GM12878 (cell line): ENCODE results near the gene ASIC4. TPM values are rescaled to one million over a fixed set of nuclear protein-coding genes. Genes with fewer than 3 reads are reported as not detected.

Experiments
- ATAC-seq: fragments of 200-7000 bp; cut with Tn5 transposase; 3 replicates; pipeline ENCODE4 v1.9.1; 2020; ENCODE audit warnings: mild to moderate bottlenecking, moderate library complexity
- BruUV-seq: library from RNA; stranded (reverse); fragments of 400-500 nt; replicated peaks from 2 replicates; lab custom pipeline; 2021; lab: Mats Ljungman, UMichigan
- CTCF ChIA-PET: fragments of 300-600 bp; sonication (Branson Sonifier 250); formaldehyde crosslinking; extraction: SDS; loops from one replicate; lab custom pipeline; 2021; ENCODE audit warnings: inconsistent platforms; lab: Yijun Ruan, JAX
- POLR2A ChIA-PET: fragments of 350-600 bp; formaldehyde crosslinking; extraction: SDS; loops from one replicate; lab custom pipeline; 2021; ENCODE audit warnings: inconsistent platforms; lab: Charles Lee
- RAD21 ChIA-PET: fragments of 300-600 bp; sonication (Branson Sonifier 250); formaldehyde crosslinking; loops from one replicate; lab custom pipeline; 2023; ENCODE audit warnings: antibody characterized with exemption; ENCODE audit not compliant: unreplicated experiment; lab: Charles Lee
- SMC1A ChIA-PET: fragments of 300-600 bp; sonication (Branson Sonifier 250); formaldehyde crosslinking; loops from one replicate; lab custom pipeline; 2023; ENCODE audit not compliant: unreplicated experiment, uncharacterized antibody; lab: Charles Lee
- DNase-seq: peaks from one replicate; pipeline ENCODE4 v3.0.0-alpha.2; 2011; ENCODE audit warnings: low read depth, low spot score
- FAIRE-seq: peaks from 3 replicates; lab custom pipeline; 2011; peaks lifted over from hg19 to GRCh38; lab: Jason Lieb, UNC
- H2AFZ ChIP-seq: 2 replicates; pipeline ENCODE4 v1.6.0; 2011; ENCODE audit warnings: low read depth, low read length, control low read depth; ENCODE audit not compliant: control insufficient read depth
- H3K27ac ChIP-seq: 2 replicates; pipeline ENCODE4 v1.5.1; 2011; ENCODE audit warnings: control low read depth; ENCODE audit not compliant: control insufficient read depth, insufficient read depth
- H3K27me3 ChIP-seq, 2 experiments: replicated peaks in 1 of 2; 2 replicates each; pipeline versions ENCODE4 v1.6.0 to v1.6.1; 2011; ENCODE audit warnings: low read length in 1 of 2; ENCODE audit not compliant: control insufficient read depth in 2 of 2, insufficient read depth in 2 of 2
- H3K36me3 ChIP-seq, 2 experiments: 2 replicates each; pipeline ENCODE4 v1.5.1; 2011; ENCODE audit warnings: low read length in 1 of 2; ENCODE audit not compliant: control insufficient read depth in 2 of 2, insufficient read depth in 2 of 2
- H3K4me1 ChIP-seq: 2 replicates; pipeline ENCODE4 v1.6.1; 2011; ENCODE audit warnings: mild to moderate bottlenecking, low read length, moderate library complexity, mixed read lengths; ENCODE audit not compliant: control insufficient read depth, insufficient read depth
- H3K4me2 ChIP-seq: 2 replicates; pipeline ENCODE4 v1.6.0; 2011; ENCODE audit warnings: control low read depth; ENCODE audit not compliant: control insufficient read depth, insufficient read depth
- H3K4me3 ChIP-seq: fragments of 200-600 bp; sonication (generic); 2 replicates; pipeline ENCODE4 v1.5.1; 2016
- H3K79me2 ChIP-seq: 2 replicates; pipeline ENCODE4 v1.6.0; 2011; ENCODE audit warnings: low read length; ENCODE audit not compliant: control insufficient read depth, insufficient read depth
- H3K9ac ChIP-seq: 2 replicates; pipeline ENCODE4 v1.8.0; 2011; ENCODE audit warnings: low read length, control low read depth, mixed read lengths; ENCODE audit not compliant: control insufficient read depth, insufficient read depth
- H3K9me3 ChIP-seq: replicated peaks from 3 replicates; pipeline ENCODE4 v1.5.1; 2011; ENCODE audit warnings: mild to moderate bottlenecking, low read length; ENCODE audit not compliant: control insufficient read depth, insufficient read depth
- H4K20me1 ChIP-seq: 2 replicates; pipeline ENCODE4 v1.6.0; 2011; ENCODE audit not compliant: control insufficient read depth, insufficient read depth
- ATF7 ChIP-seq: fragments of 450-650 bp; IDR thresholded peaks from 2 replicates; pipeline ENCODE4 v1.6.1; 2016; ENCODE audit warnings: low read depth, mild to moderate bottlenecking
- HDAC6 ChIP-seq: fragments of 200-600 bp; sonication (generic); IDR thresholded peaks from one replicate; pipeline ENCODE4 v1.8.0; 2017; ENCODE audit warnings: antibody characterized with exemption; ENCODE audit not compliant: unreplicated experiment
- JUND ChIP-seq: IDR thresholded peaks from 2 replicates; pipeline ENCODE4 v1.6.1; 2012; ENCODE audit warnings: low read depth, mild to moderate bottlenecking, low read length, improper control_type of control experiment, moderate library complexity
- MEF2B ChIP-seq: fragments of 450-650 bp; IDR thresholded peaks from 2 replicates; pipeline ENCODE4 v1.6.1; 2018; ENCODE audit warnings: mild to moderate bottlenecking, moderate library complexity; ENCODE audit not compliant: partially characterized antibody, poor library complexity, severe bottlenecking
- MTA3 ChIP-seq: IDR thresholded peaks from 2 replicates; pipeline ENCODE4 v1.6.1; 2012; ENCODE audit warnings: low read length, inconsistent platforms, borderline replicate concordance
- NBN ChIP-seq: fragments of 450-650 bp; IDR thresholded peaks from 2 replicates; pipeline ENCODE4 v1.6.1; 2016
- NFYB ChIP-seq: IDR thresholded peaks from 2 replicates; pipeline ENCODE4 v1.6.1; 2011; ENCODE audit warnings: low read depth, mild to moderate bottlenecking, low read length, improper control_type of control experiment, moderate library complexity; ENCODE audit not compliant: insufficient read depth
- NR2C2 ChIP-seq: IDR thresholded peaks from 2 replicates; pipeline ENCODE4 v1.6.1; 2011; ENCODE audit warnings: borderline replicate concordance, low read depth; ENCODE audit not compliant: control insufficient read depth, insufficient read length
- POLR2AphosphoS2 ChIP-seq: IDR thresholded peaks from 2 replicates; pipeline ENCODE4 v1.6.1; 2011; ENCODE audit warnings: low read depth, mild to moderate bottlenecking, low read length, improper control_type of control experiment, moderate library complexity
- STAT3 ChIP-seq: IDR thresholded peaks from 2 replicates; pipeline ENCODE4 v1.6.1; 2011; ENCODE audit warnings: low read depth, low read length, improper control_type of control experiment
- SUZ12 ChIP-seq: fragments of 200-600 bp; sonication (generic); IDR thresholded peaks from one replicate; pipeline ENCODE4 v1.6.1; 2018; ENCODE audit warnings: antibody characterized with exemption, mild to moderate bottlenecking; ENCODE audit not compliant: unreplicated experiment
- TAF1 ChIP-seq: IDR thresholded peaks from 2 replicates; pipeline ENCODE4 v1.6.1; 2011; ENCODE audit warnings: mild to moderate bottlenecking, low read depth, low read length, borderline replicate concordance
- TBL1XR1 ChIP-seq: IDR thresholded peaks from 2 replicates; pipeline ENCODE4 v1.6.1; 2012; ENCODE audit warnings: low read depth, low read length, improper control_type of control experiment
- ZNF622 ChIP-seq: fragments of 450-650 bp; IDR thresholded peaks from 2 replicates; pipeline ENCODE4 v1.6.1; 2017; ENCODE audit warnings: mild to moderate bottlenecking, inconsistent platforms
- WGBS: methylation state at CpG from one replicate; pipeline ENCODE4 v1.1.6; 2016; ENCODE audit warnings: low lambda C conversion rate; ENCODE audit not compliant: insufficient replicate concordance, insufficient coverage; ENCODE audit errors: missing lambda C conversion rate; 5-methylcytosine and 5-hydroxymethylcytosine counted together
- in situ Hi-C: fragments of 300-500 bp; cut with MboI; formaldehyde crosslinking; loops from 9 replicates; pipeline ENCODE4 v1.14.3; 2018; ENCODE audit warnings: mixed read lengths
- intact Hi-C: fragments of 100-400 bp; cut with micrococcal nuclease; formaldehyde crosslinking; loops from one replicate; pipeline ENCODE4 v1.14.2; 2022; ENCODE audit not compliant: unreplicated experiment
- polyA plus RNA-seq, 11 experiments: library from polyadenylated mRNA; depleted of rRNA in 4 of 11; unstranded in 6 of 11; stranded (reverse) in 5 of 11; fragments of >200 nt; fragmentation: Nextera tagmentation in 4 of 11; fragmentation: Illumina TruSeq in 1 of 11; extraction: Ambion mirVana in 4 of 11; extraction: Trizol in 1 of 11; gene quantifications; 1 replicate in 1 of 11; 2 replicates in 10 of 11; pipeline versions ENCODE4 v1.2.1 to v1.2.3, GENCODE V29; 2011 to 2016; ENCODE audit warnings: inconsistent platforms in 2 of 11, missing spikeins in 2 of 11, low read depth in 1 of 11
- total RNA-seq, 4 experiments: library from RNA; depleted of rRNA in 3 of 4; stranded (reverse); fragments of >200 nt in 3 of 4; fragmentation: Illumina TruSeq in 1 of 4; extraction: Trizol in 1 of 4; gene quantifications; 2 replicates each; pipeline versions ENCODE4 v1.2.1 to v1.2.3, GENCODE V29; 2013 to 2021
- TF ChIP-seq, protein P1 (sequence below): fragments of 450-650 bp; IDR thresholded peaks from 2 replicates; pipeline ENCODE4 v1.6.1; 2016; ENCODE audit warnings: mild to moderate bottlenecking
- TF ChIP-seq, protein P2 (sequence below): fragments of 450-650 bp; IDR thresholded peaks from 2 replicates; pipeline ENCODE4 v1.6.1; 2017; ENCODE audit warnings: mild to moderate bottlenecking, moderate library complexity

The ASIC4 gene
- total and polyA plus RNA-seq, 10 of the 15 experiments (the other 5 are each of a cell fraction or from before 2014, with no cell fraction given), result 0.01 TPM; not detected in 9

DNA sequence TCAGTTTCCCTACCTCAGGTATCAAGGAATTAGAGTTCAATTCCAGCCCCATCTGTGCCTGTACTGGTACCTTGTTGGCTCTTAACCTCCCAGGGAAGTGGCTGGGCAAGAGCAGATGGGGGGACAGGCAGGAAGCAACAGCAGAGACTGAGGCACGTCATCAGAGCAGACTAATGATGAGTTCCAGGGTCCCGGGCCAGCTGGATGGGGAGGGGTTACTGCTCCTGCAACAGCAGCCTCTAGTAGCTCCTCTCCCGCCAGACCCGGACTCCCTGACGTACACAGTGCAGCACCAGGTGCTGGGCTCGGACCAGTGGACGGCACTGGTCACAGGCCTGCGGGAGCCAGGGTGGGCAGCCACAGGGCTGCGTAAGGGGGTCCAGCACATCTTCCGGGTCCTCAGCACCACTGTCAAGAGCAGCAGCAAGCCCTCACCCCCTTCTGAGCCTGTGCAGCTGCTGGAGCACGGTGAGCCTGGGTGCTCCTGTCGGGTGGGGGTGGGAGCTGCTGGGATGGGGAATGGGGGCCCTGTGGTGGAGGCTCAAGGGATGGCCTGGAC, 41.6 kb upstream of the ASIC4 start:
- in situ Hi-C loops, result no loop called here
- ChIA-PET SMC1A (no interaction called here), POLR2A (interaction anchor here (0.6 kb wide), 1 partner anchor 85 kb away, joined by 3 read pairs; the partner anchor contains the start of gene DNPEP), RAD21 (interaction anchor here (1.6 kb wide), 1 partner anchor 57 kb away, joined by 5 read pairs; no protein-coding TSS in a partner anchor), CTCF (interaction anchor here (1.2 to 2.3 kb wide), 4 partner anchors 13 to 58 kb away, joined by 5 to 11 read pairs (median 7); a partner anchor contains a TSS)
- H3K4me3 ChIP-seq, result no peak overlapping the region
- FAIRE-seq, result no peak
- no peaks in the 10 kb centered on the region for H3K4me1 ChIP-seq
- DNase-seq, result no peak
- no peak overlapping the region for H3K27ac ChIP-seq
- intact Hi-C loops, result loop anchor here (10.0 kb wide), 1 partner anchor 162 kb away; no protein-coding TSS in a partner anchor
- ATAC-seq, result no peak
- no peak overlapping the region for H2AFZ ChIP-seq
- BruUV-seq, result no TSS peak
- H3K27me3 ChIP-seq, result no peaks in the 10 kb centered on the region; a peak in 1 of 4 replicates
- no peaks in the 10 kb centered on the region for H3K36me3 ChIP-seq
- TF ChIP-seq JUND (no peak), NFYB (no peak), STAT3 (no peak), MEF2B (no peak), MTA3 (no peak), ZNF622 (no peak), SUZ12 (no peak), NR2C2 (no peak), NBN (no peak), TAF1 (no peak), TBL1XR1 (no peak), POLR2AphosphoS2 (no peak), HDAC6 (no peak), ATF7 (no peak)
- TF ChIP-seq, protein P1, sequence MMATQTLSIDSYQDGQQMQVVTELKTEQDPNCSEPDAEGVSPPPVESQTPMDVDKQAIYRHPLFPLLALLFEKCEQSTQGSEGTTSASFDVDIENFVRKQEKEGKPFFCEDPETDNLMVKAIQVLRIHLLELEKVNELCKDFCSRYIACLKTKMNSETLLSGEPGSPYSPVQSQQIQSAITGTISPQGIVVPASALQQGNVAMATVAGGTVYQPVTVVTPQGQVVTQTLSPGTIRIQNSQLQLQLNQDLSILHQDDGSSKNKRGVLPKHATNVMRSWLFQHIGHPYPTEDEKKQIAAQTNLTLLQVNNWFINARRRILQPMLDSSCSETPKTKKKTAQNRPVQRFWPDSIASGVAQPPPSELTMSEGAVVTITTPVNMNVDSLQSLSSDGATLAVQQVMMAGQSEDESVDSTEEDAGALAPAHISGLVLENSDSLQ, result no peak
- TF ChIP-seq, protein P2, sequence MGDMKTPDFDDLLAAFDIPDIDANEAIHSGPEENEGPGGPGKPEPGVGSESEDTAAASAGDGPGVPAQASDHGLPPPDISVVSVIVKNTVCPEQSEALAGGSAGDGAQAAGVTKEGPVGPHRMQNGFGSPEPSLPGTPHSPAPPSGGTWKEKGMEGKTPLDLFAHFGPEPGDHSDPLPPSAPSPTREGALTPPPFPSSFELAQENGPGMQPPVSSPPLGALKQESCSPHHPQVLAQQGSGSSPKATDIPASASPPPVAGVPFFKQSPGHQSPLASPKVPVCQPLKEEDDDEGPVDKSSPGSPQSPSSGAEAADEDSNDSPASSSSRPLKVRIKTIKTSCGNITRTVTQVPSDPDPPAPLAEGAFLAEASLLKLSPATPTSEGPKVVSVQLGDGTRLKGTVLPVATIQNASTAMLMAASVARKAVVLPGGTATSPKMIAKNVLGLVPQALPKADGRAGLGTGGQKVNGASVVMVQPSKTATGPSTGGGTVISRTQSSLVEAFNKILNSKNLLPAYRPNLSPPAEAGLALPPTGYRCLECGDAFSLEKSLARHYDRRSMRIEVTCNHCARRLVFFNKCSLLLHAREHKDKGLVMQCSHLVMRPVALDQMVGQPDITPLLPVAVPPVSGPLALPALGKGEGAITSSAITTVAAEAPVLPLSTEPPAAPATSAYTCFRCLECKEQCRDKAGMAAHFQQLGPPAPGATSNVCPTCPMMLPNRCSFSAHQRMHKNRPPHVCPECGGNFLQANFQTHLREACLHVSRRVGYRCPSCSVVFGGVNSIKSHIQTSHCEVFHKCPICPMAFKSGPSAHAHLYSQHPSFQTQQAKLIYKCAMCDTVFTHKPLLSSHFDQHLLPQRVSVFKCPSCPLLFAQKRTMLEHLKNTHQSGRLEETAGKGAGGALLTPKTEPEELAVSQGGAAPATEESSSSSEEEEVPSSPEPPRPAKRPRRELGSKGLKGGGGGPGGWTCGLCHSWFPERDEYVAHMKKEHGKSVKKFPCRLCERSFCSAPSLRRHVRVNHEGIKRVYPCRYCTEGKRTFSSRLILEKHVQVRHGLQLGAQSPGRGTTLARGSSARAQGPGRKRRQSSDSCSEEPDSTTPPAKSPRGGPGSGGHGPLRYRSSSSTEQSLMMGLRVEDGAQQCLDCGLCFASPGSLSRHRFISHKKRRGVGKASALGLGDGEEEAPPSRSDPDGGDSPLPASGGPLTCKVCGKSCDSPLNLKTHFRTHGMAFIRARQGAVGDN, result no peak
- no peak overlapping the region for H3K9ac ChIP-seq
- no peaks in the 10 kb centered on the region for H4K20me1 ChIP-seq
- H3K4me2 ChIP-seq, result no peak overlapping the region
- WGBS, result 38% methylated on average over 12 of the region's 12 CpGs
- no peaks in the 10 kb centered on the region for H3K79me2 ChIP-seq
- no peaks in the 10 kb centered on the region for H3K9me3 ChIP-seq
